ENCODE results near the gene TUFT1.

DNA sequence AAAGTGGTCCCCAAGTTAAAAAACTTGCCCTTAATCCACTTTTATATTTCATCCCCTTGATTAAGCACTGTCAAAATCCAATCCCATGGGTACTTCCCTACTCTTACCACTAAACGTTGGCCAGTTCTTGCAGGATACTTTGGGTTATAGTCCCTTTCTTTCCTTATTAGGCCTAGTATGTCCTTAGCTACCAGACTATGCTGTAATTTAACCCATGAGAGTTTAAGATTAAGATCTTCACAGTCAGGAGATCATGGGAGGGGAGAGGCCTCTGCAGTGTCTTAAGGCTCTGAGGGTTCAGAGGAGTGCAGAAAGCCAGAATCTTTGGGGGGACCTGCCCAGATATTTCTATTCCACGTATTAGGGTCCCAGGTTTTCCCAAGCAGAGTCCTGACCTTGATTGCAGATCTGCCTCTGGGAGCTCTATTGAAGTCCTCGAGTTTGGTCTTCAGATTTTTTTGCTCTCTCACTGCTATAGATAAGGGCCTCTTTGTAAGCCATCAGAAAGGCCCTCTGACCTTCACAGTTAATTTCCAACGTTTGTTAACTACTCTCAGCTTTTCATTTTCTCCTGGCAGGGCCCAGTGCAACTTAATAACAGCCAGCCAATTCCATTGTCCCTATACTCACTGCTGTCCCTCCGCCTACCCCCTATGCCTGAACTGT is 37.9 kb upstream of the TUFT1 start:
- TF ChIP-seq, protein P1, sequence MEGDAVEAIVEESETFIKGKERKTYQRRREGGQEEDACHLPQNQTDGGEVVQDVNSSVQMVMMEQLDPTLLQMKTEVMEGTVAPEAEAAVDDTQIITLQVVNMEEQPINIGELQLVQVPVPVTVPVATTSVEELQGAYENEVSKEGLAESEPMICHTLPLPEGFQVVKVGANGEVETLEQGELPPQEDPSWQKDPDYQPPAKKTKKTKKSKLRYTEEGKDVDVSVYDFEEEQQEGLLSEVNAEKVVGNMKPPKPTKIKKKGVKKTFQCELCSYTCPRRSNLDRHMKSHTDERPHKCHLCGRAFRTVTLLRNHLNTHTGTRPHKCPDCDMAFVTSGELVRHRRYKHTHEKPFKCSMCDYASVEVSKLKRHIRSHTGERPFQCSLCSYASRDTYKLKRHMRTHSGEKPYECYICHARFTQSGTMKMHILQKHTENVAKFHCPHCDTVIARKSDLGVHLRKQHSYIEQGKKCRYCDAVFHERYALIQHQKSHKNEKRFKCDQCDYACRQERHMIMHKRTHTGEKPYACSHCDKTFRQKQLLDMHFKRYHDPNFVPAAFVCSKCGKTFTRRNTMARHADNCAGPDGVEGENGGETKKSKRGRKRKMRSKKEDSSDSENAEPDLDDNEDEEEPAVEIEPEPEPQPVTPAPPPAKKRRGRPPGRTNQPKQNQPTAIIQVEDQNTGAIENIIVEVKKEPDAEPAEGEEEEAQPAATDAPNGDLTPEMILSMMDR (IDR thresholded peaks at IDR 0.05), result no peak
- TF ChIP-seq POLR2A (IDR thresholded peaks at IDR 0.05), result no peak
